ENCODE measurements around the gene CLDN4.

The CLDN4 gene

DNA sequence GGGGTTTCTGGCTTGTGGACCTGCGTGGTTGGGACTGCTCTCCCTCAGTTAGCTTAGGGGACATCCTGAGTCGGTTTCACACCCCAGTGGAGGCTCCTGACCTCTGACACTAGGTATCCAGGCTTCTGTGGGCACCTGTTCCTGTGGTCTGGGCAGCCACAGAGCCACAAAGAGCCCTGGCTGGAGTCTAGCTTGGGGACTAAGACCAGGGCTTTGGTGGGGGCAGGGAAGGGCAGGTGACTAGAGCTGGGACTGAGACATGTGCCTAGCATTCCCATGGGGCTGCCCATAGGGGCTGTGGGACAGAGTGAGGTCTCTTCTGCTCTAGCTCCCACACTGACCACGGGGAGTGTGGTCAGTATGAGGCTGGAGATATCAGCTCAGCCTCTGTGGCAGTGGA, 26.1 kb downstream of the CLDN4 start:
- TF ChIP-seq EZH2phosphoT487 (IDR thresholded peaks at IDR 0.05; ENCODE audit: borderline replicate concordance) = no peak
- TF ChIP-seq, protein P1, sequence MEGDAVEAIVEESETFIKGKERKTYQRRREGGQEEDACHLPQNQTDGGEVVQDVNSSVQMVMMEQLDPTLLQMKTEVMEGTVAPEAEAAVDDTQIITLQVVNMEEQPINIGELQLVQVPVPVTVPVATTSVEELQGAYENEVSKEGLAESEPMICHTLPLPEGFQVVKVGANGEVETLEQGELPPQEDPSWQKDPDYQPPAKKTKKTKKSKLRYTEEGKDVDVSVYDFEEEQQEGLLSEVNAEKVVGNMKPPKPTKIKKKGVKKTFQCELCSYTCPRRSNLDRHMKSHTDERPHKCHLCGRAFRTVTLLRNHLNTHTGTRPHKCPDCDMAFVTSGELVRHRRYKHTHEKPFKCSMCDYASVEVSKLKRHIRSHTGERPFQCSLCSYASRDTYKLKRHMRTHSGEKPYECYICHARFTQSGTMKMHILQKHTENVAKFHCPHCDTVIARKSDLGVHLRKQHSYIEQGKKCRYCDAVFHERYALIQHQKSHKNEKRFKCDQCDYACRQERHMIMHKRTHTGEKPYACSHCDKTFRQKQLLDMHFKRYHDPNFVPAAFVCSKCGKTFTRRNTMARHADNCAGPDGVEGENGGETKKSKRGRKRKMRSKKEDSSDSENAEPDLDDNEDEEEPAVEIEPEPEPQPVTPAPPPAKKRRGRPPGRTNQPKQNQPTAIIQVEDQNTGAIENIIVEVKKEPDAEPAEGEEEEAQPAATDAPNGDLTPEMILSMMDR (conservative IDR thresholded peaks at IDR 0.05; ENCODE audit: low read length) = no peak
- no peaks in the 10 kb centered on the region for H3K79me2 ChIP-seq (ENCODE audit: insufficient read depth, low read length)
- no peak overlapping the region for H2AFZ ChIP-seq (ENCODE audit: low read length)
- H3K9me2 ChIP-seq (replicated peaks; ENCODE audit: low read depth, low read length) = no peaks in the 10 kb centered on the region
- H3K9me3 ChIP-seq (ENCODE audit: insufficient read depth, low read depth, low read length) = no peaks in the 10 kb centered on the region
- no peaks in the 10 kb centered on the region for H4K20me1 ChIP-seq (ENCODE audit: insufficient read depth, low read length, poor library complexity, severe bottlenecking)
- no peak overlapping the region for H3K4me2 ChIP-seq (ENCODE audit: low read depth, low read length, poor library complexity, severe bottlenecking)
- no peaks in the 10 kb centered on the region for H3K36me3 ChIP-seq (ENCODE audit: insufficient read depth, low read length)
- peaks cover 4% of the 10 kb centered on the region for H3K4me1 ChIP-seq (ENCODE audit: insufficient read depth, low read length, poor library complexity, severe bottlenecking)
- no peaks in the 10 kb centered on the region for H3F3A ChIP-seq (ENCODE audit: low read depth)
- no peak overlapping the region for H3K4me3 ChIP-seq (ENCODE audit: low read length, poor library complexity, severe bottlenecking)
- no peak overlapping the region for H3K9ac ChIP-seq (ENCODE audit: low read depth, low read length, poor library complexity, severe bottlenecking)
- no peaks in the 10 kb centered on the region for H3K27me3 ChIP-seq (ENCODE audit: insufficient read depth, low read length, poor library complexity, severe bottlenecking)

DNA sequence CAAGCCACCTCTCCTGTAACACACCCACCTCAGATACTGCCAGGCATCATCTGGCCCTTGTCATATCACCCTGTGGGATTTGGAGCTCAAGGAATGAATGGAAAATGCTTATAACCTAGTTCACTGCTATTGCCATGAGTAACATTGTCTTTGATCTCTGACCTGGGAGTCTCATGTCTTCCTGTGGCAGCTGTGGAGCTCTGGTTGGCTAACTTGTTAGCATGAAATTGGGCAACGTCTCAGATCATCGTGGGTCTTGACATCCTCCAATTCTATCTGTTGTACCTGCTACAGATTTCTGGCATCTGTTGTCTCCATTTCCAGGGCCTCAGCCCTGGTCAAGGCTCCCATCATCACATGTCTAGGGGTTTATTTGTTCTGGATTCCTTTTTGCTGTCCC, 28.0 kb downstream of the CLDN4 start:
- H3K9me3 ChIP-seq (ENCODE audit: insufficient read depth, low read depth, low read length) = no peaks in the 10 kb centered on the region
- no peaks in the 10 kb centered on the region for H3K27me3 ChIP-seq (ENCODE audit: insufficient read depth, low read length, poor library complexity, severe bottlenecking)
- H3K79me2 ChIP-seq (ENCODE audit: insufficient read depth, low read length) = no peaks in the 10 kb centered on the region
- 0 out of 2 replicates have a peak overlapping the region, but pooled peaks have one; percentile 4 for H2AFZ ChIP-seq (ENCODE audit: low read length)
- TF ChIP-seq, protein P1 (conservative IDR thresholded peaks at IDR 0.05; ENCODE audit: low read length) = no peak
- no peak for TF ChIP-seq EZH2phosphoT487 (IDR thresholded peaks at IDR 0.05; ENCODE audit: borderline replicate concordance)
- peaks cover 4% of the 10 kb centered on the region for H3K4me1 ChIP-seq (ENCODE audit: insufficient read depth, low read length, poor library complexity, severe bottlenecking)
- H3K4me2 ChIP-seq (ENCODE audit: low read depth, low read length, poor library complexity, severe bottlenecking) = no peak overlapping the region
- H3K4me3 ChIP-seq (ENCODE audit: low read length, poor library complexity, severe bottlenecking) = no peak overlapping the region
- no peaks in the 10 kb centered on the region for H3F3A ChIP-seq (ENCODE audit: low read depth)
- H4K20me1 ChIP-seq (ENCODE audit: insufficient read depth, low read length, poor library complexity, severe bottlenecking) = no peaks in the 10 kb centered on the region
- no peaks in the 10 kb centered on the region for H3K36me3 ChIP-seq (ENCODE audit: insufficient read depth, low read length)
- no peaks in the 10 kb centered on the region for H3K9me2 ChIP-seq (replicated peaks; ENCODE audit: low read depth, low read length)
- no peak overlapping the region for H3K9ac ChIP-seq (ENCODE audit: low read depth, low read length, poor library complexity, severe bottlenecking)

DNA sequence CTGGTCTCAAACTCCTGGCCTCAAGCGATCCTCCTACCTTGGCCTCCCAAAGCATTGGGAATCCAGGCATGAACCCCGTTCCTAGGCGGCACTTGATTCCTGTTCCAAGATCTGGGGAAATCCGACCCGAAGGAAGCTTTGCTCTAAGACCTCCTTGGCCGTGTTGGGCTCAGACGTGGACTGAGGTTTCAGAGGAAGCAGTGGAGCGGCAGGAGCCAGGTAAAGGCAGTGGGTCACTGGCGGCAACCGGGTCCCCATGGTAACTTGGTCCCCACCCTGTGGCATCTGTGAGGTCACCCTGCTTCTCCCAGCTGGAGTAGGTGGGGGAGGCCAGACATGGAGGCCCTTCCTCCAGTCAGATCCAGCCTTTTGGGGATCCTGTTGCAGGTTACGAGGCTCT, 30.1 kb downstream of the CLDN4 start, which contains the start of gene TMEM270:
Gene TMEM270 (plus strand): TSS at position 301 of the 400 bp plus-strand sequence. CDS start 36 bp downstream, at position 337.
- Histone ChIP-seq H3K36me3 (ENCODE audit: insufficient read depth, low read length) (no peaks in the 10 kb centered on the region), H3K9me2 (replicated peaks; ENCODE audit: low read depth, low read length) (no peaks in the 10 kb centered on the region), H3K9ac (ENCODE audit: low read depth, low read length, poor library complexity, severe bottlenecking) (no peak within 1 kb of the TSS), H3K9me3 (ENCODE audit: insufficient read depth, low read depth, low read length) (no peaks in the 10 kb centered on the region), H3K27me3 (ENCODE audit: insufficient read depth, low read length, poor library complexity, severe bottlenecking) (no peaks in the 10 kb centered on the region), H3K4me1 (ENCODE audit: insufficient read depth, low read length, poor library complexity, severe bottlenecking) (peaks cover 1% of the 10 kb centered on the region), H2AFZ (ENCODE audit: low read length) (no peak within 1 kb of the TSS), H3K4me3 (ENCODE audit: low read length, poor library complexity, severe bottlenecking) (no peak within 1 kb of the TSS), H3K4me2 (ENCODE audit: low read depth, low read length, poor library complexity, severe bottlenecking) (no peak within 1 kb of the TSS), H3F3A (ENCODE audit: low read depth) (no peaks in the 10 kb centered on the region), H3K79me2 (ENCODE audit: insufficient read depth, low read length) (no peaks in the 10 kb centered on the region), H4K20me1 (ENCODE audit: insufficient read depth, low read length, poor library complexity, severe bottlenecking) (no peaks in the 10 kb centered on the region)
- TF ChIP-seq, protein P1 (conservative IDR thresholded peaks at IDR 0.05; ENCODE audit: low read length) = no peak
- TF ChIP-seq EZH2phosphoT487 (IDR thresholded peaks at IDR 0.05; ENCODE audit: borderline replicate concordance) = no peak
